GM23248 (cell line): ENCODE results near the gene PSME4. TPM values are rescaled to one million over a fixed set of nuclear protein-coding genes. Genes with fewer than 3 reads are reported as not detected.

Source experiments
- DNase-seq: peaks from one replicate; pipeline ENCODE4 v3.0.0-alpha.2; 2015
- H2AFZ ChIP-seq: fragments of 200-600 bp; sonication (generic); 2 replicates; pipeline ENCODE4 v1.6.1; 2016; ENCODE audit warnings: antibody characterized with exemption
- H3F3A ChIP-seq: fragments of 200-600 bp; sonication (generic); 2 replicates; pipeline ENCODE4 v1.6.1; 2016; ENCODE audit warnings: mild to moderate bottlenecking, antibody characterized with exemption, mixed run types; ENCODE audit not compliant: insufficient read depth
- H3K27ac ChIP-seq: fragments of 200-600 bp; sonication (generic); 2 replicates; pipeline ENCODE4 v1.5.1; 2016; ENCODE audit warnings: mild to moderate bottlenecking
- H3K27me3 ChIP-seq: fragments of 200-600 bp; sonication (generic); replicated peaks from 2 replicates; pipeline ENCODE4 v1.6.1; 2016; ENCODE audit warnings: mild to moderate bottlenecking; ENCODE audit not compliant: insufficient read depth
- H3K36me3 ChIP-seq: fragments of 200-600 bp; sonication (generic); 2 replicates; pipeline ENCODE4 v1.6.1; 2016; ENCODE audit warnings: low read depth, mild to moderate bottlenecking
- H3K4me1 ChIP-seq: fragments of 200-600 bp; sonication (generic); 2 replicates; pipeline ENCODE4 v1.6.1; 2016; ENCODE audit warnings: mild to moderate bottlenecking; ENCODE audit not compliant: insufficient read depth
- H3K4me2 ChIP-seq: fragments of 200-600 bp; sonication (generic); one replicate; pipeline ENCODE4 v1.6.1; 2016; ENCODE audit warnings: mild to moderate bottlenecking; ENCODE audit not compliant: unreplicated experiment
- H3K4me3 ChIP-seq: fragments of 200-600 bp; sonication (generic); 2 replicates; pipeline ENCODE4 v1.5.1; 2016; ENCODE audit warnings: mild to moderate bottlenecking
- H3K79me2 ChIP-seq: fragments of 200-600 bp; sonication (generic); 2 replicates; pipeline ENCODE4 v1.6.1; 2016; ENCODE audit warnings: mild to moderate bottlenecking; ENCODE audit not compliant: insufficient read depth
- H3K9ac ChIP-seq: fragments of 200-600 bp; sonication (generic); 2 replicates; pipeline ENCODE4 v1.6.1; 2016; ENCODE audit warnings: mild to moderate bottlenecking
- H3K9me2 ChIP-seq: fragments of 200-600 bp; sonication (generic); 2 replicates; pipeline ENCODE4 v1.6.1; 2016; ENCODE audit warnings: mixed run types, mild to moderate bottlenecking, moderate library complexity; ENCODE audit not compliant: insufficient read depth
- H3K9me3 ChIP-seq: fragments of 200-600 bp; sonication (generic); one replicate; pipeline ENCODE4 v1.6.1; 2017; ENCODE audit warnings: low read depth
- H4K20me1 ChIP-seq: fragments of 200-600 bp; sonication (generic); 2 replicates; pipeline ENCODE4 v1.6.0; 2016; ENCODE audit not compliant: insufficient read depth
- EZH2 ChIP-seq: fragments of 200-600 bp; sonication (generic); IDR thresholded peaks from 2 replicates; pipeline ENCODE4 v1.6.1; 2018; ENCODE audit warnings: antibody characterized with exemption, mild to moderate bottlenecking; ENCODE audit not compliant: insufficient read depth, poor library complexity, severe bottlenecking
- EZH2phosphoT487 ChIP-seq: fragments of 200-600 bp; sonication (generic); IDR thresholded peaks from 2 replicates; pipeline ENCODE4 v1.6.1; 2018; ENCODE audit warnings: antibody characterized with exemption, moderate library complexity, mild to moderate bottlenecking, low read depth; ENCODE audit not compliant: insufficient read depth
- WGBS, 2 experiments: methylation state at CpG; one replicate each; pipeline ENCODE4 v1.1.6; 2015 to 2017; ENCODE audit warnings: low lambda C conversion rate in 2 of 2, low coverage in 1 of 2; ENCODE audit errors: missing lambda C conversion rate in 2 of 2; 5-methylcytosine and 5-hydroxymethylcytosine counted together
- in situ Hi-C: fragments of 300-500 bp; cut with MboI; formaldehyde crosslinking; loops from 2 replicates; pipeline ENCODE4 v1.15.0; 2020
- polyA plus RNA-seq: library from polyadenylated mRNA; unstranded; fragments of >200 nt; fragmentation: Nextera tagmentation; extraction: Ambion mirVana; gene quantifications from 2 replicates; pipeline ENCODE4 v1.2.1, GENCODE V29; 2016
- total RNA-seq: library from RNA; depleted of rRNA; stranded (reverse); fragments of >200 nt; shearing (Covaris generic); gene quantifications from 2 replicates; pipeline ENCODE4 v1.2.3, GENCODE V29; 2014

PSME4 gene
- total and polyA plus RNA-seq, 2 experiments from 2014 or later = 16.2 to 29.3 TPM

DNA sequence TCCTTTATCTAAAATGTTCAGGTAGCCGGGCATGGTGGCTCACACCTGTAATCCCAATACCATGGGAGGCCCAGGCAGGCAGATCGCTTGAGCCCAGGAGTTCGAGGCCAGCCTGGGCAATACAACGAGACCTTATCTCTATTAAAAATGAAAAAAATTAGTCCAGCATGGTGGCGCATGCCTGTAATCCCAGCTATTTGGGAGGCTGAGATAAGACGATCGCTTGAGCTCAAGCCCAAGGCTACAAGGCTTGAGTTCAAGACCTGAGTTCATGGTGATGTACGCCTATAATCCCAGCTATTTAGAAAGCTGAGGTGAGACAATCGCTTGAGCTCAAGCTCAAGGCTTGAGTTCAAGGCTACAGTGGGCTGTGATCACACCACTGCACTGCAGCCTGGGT is 65.4 kb downstream of the PSME4 start:
- TF ChIP-seq EZH2phosphoT487 (no peak), EZH2 (no peak)
- 97 to 98% methylated on average over 9 of the region's 9 CpGs for WGBS, 2 experiments
- Histone ChIP-seq H3K79me2 (peaks cover 17% of the 10 kb centered on the region), H3K9ac (no peak overlapping the region), H3K4me2 (no peak overlapping the region), H3K27me3 (no peaks in the 10 kb centered on the region), H3K4me3 (no peak overlapping the region), H2AFZ (no peak overlapping the region), H4K20me1 (no peaks in the 10 kb centered on the region), H3K27ac (no peak overlapping the region), H3K9me3 (no peaks in the 10 kb centered on the region), H3K9me2 (no peaks in the 10 kb centered on the region), H3F3A (no peaks in the 10 kb centered on the region), H3K4me1 (no peaks in the 10 kb centered on the region), H3K36me3 (peaks cover 72% of the 10 kb centered on the region)
- no peak for DNase-seq
- in situ Hi-C loops = no loop called here

DNA sequence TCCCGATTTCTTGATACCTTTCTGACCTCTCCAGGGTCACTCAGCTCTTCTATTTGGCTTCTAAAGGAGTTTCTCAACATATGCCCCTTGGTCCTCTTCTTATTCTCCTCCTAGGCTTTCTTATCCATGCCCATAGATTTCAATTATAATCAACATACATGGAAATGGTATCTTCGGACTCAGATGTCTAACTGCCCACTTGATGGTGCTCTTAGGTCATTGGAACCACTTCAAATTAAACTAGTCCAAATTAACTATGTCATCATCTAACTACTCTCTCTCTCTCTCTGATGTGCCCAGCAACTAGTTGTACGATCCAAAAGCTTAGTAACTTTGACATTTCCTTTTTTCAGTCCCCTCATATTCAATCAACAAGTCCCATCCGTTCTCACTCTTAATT is 67.8 kb downstream of the PSME4 start:
- Histone ChIP-seq H3K36me3 (peaks cover 83% of the 10 kb centered on the region), H3K9ac (no peak overlapping the region), H3K9me2 (no peaks in the 10 kb centered on the region), H4K20me1 (no peaks in the 10 kb centered on the region), H3K4me2 (no peak overlapping the region), H3K4me1 (no peaks in the 10 kb centered on the region), H3K9me3 (no peaks in the 10 kb centered on the region), H3K4me3 (no peak overlapping the region), H3F3A (peaks cover 6% of the 10 kb centered on the region; the same call in 1 of the 2 replicates), H3K27me3 (no peaks in the 10 kb centered on the region), H3K27ac (no peak overlapping the region), H3K79me2 (no peaks in the 10 kb centered on the region), H2AFZ (no peak overlapping the region)
- in situ Hi-C loops = no loop called here
- DNase-seq = no peak
- no peak for TF ChIP-seq EZH2
- TF ChIP-seq EZH2phosphoT487 = no peak
- WGBS, 2 experiments = 70 to 79% methylated on average over 4 of the region's 4 CpGs

- peaks cover 5% of the 10 kb centered on the region; the same call in 1 of the 2 replicates for H3K79me2 ChIP-seq
- no peak overlapping the region for H3K4me2 ChIP-seq
- peaks cover 11% of the 10 kb centered on the region for H3K4me1 ChIP-seq
- WGBS, 2 experiments = 81 to 83% methylated on average over 3 of the region's 3 CpGs
- no peak overlapping the region for H3K9ac ChIP-seq
- no peak overlapping the region for H2AFZ ChIP-seq
- TF ChIP-seq EZH2 = no peak
- TF ChIP-seq EZH2phosphoT487 = no peak
- peaks cover 12% of the 10 kb centered on the region; the same call in 1 of the 2 replicates for H3F3A ChIP-seq
- no peaks in the 10 kb centered on the region for H4K20me1 ChIP-seq
- no peaks in the 10 kb centered on the region for H3K9me2 ChIP-seq
- no peaks in the 10 kb centered on the region for H3K27me3 ChIP-seq
- H3K36me3 ChIP-seq = peaks cover 79% of the 10 kb centered on the region
- no peak overlapping the region for H3K4me3 ChIP-seq
- no peak for DNase-seq
- in situ Hi-C loops = no loop called here
- no peak overlapping the region for H3K27ac ChIP-seq
- no peaks in the 10 kb centered on the region for H3K9me3 ChIP-seq
These were observed 69.6 kb downstream of the PSME4 start for GRCh38 chr2:53901192-53901591.

DNA sequence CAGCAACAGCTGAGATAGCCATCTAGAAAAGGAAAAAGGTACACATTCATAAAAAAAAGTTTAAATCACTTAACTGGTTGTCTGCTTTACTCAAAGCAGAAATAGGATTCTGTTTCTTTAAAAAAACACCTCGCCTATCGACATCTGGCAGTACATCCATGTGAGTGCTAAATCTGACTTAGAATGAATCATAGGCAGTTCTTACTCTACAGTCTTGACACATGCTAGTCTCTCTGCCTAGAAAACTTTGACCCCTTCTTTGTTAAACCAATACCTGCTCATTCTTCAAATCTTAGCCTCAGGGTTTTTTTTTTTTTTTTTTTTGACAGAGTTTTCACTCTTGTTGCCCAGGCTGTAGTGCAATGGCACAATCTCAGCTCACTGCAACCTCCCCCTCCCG is 73.9 kb downstream of the PSME4 start:
- no peak overlapping the region for H2AFZ ChIP-seq
- peaks cover 12% of the 10 kb centered on the region; the same call in 1 of the 2 replicates for H3F3A ChIP-seq
- no peaks in the 10 kb centered on the region for H3K27me3 ChIP-seq
- H3K9me2 ChIP-seq = no peaks in the 10 kb centered on the region
- H3K4me3 ChIP-seq = no peak overlapping the region
- H3K4me2 ChIP-seq = no peak overlapping the region
- peaks cover 92% of the 10 kb centered on the region for H3K36me3 ChIP-seq
- H4K20me1 ChIP-seq = no peaks in the 10 kb centered on the region
- TF ChIP-seq EZH2 (no peak), EZH2phosphoT487 (no peak)
- peak; percentile 80 for DNase-seq
- H3K79me2 ChIP-seq = peaks cover 13% of the 10 kb centered on the region; the same call in 1 of the 2 replicates
- no peaks in the 10 kb centered on the region for H3K9me3 ChIP-seq
- in situ Hi-C loops = no loop called here
- H3K4me1 ChIP-seq = peaks cover 11% of the 10 kb centered on the region
- peak overlapping the region; percentile 22; the same call in 1 of the 2 replicates for H3K27ac ChIP-seq
- 9 to 25% methylated on average over 2 to 3 of the region's 3 CpGs for WGBS, 2 experiments
- H3K9ac ChIP-seq = no peak overlapping the region
